NCI-H748 treated with DMSO at 0.1 percent for 48 hours (cell line): ENCODE measurements around the gene UBAC1.
"Not testable (repeated sequence)": the region's sequence is repeated elsewhere in the genome, so short reads cannot be mapped to it uniquely, and the experiment has no call there.

ENCODE experiments used
- DNase-seq: peaks from one replicate; lab custom pipeline; 2025; lab: John Stamatoyannopoulos, UW

UBAC1 gene

DNA sequence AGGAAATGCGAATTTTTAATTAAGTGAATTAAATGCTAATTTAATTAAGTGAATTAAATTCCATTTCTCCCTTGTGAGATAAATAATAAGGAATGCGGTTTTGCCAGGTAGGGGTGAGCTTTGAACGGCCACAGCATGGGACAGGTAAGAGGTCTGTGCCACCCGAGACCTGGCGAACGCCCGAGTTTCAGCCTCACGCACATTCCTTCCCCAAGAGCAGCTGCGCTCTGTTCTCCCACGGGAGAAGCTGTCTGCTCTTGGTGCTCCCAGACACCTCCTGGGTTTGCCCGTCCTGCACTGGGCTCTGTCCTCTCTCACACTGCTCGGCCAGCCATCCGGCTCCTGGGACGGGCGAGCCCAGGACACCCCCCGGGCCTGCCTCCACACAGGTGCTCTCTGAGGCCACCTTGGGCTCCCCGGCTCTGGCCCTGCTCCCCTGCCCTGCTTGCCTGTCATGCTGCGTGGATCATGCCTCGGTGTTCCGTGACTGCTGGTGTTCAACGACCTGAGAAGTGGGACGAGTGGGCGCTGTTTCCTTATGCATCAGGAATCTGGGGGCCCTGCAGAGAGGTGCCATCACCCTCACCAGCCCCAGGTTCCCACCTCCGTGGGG, 40.1 kb downstream of the UBAC1 start:
- no peak for DNase-seq

DNA sequence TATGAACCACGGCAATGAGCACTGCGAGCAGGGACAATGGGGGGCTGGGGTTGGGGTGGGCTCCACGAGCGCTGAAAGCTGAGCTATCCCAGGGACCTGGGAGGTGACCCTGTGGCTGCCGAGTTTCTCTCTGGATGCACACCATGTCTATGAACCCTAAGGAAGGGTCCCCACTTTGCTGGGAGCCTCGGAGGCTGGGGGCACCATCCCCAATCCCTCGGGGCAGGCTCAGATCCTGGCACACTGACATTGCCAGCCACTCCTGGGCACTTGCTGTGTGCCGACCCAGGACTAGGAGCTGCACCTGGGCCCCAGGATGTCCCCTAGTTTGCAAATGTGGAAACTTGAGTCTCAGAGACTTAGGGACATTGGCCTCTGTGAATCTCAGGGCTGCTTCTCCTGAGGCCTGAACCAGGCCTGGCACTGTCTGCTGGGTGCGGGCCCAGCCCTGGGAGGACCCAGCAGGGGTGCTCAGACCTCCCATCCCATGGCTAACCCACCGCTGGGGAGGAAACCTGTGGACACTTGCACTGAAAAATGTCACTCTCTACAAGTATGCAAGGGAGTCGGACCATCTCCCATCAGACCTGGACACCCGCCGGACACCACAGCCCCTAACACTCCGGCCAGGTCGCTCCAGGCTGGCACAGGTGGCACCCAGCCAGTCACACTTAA, 40.8 kb downstream of the UBAC1 start:
- no peak for DNase-seq

DNA sequence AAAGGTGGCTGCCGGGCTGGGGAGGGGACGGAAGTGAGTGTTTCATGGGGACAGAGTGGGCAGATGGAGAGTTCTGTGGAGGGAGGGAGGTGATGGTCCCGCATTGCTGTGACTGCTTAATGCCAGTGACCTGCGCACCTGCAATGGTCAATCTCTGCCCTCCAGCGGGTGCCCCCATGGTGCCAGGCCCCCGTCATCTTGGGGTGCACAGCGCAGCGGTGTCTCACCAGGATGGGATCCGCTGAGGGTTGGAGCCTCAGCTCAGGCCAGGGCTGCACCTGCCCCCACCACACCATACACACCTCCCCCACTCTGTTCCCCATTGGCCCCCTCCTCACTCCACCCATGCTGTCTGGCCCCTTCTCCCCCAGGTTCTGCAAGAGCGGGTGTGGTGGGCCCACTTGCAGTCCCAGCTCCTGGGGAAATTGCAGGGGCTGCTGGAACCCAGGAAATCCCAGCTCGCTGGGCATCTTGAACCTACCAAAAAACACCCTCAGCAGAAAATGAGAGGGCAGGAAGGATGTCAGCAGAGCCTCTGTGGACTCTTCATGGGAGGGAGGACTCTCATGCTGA, 41.8 kb downstream of the UBAC1 start:
- DNase-seq: no peak

DNA sequence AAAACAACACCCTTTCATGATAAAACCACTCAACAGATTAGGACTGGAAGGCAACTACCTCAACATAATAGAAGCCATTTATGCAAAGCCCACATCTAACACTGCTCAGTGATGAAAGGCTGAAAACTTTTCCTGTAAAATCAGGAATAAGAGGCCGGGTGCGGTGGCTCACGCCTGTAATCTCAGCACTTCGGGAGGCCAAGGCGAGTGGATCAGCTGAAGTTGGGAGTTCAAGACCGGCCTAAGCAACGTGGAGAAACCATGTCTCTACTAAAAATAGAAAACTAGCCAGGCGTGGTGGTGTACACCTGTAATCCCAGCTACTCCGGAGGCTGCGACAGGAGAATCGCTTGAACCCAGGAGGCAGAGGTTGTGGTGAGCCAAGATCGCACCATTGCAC, 44.9 kb downstream of the UBAC1 start:
- DNase-seq: not testable (repeated sequence)

DNA sequence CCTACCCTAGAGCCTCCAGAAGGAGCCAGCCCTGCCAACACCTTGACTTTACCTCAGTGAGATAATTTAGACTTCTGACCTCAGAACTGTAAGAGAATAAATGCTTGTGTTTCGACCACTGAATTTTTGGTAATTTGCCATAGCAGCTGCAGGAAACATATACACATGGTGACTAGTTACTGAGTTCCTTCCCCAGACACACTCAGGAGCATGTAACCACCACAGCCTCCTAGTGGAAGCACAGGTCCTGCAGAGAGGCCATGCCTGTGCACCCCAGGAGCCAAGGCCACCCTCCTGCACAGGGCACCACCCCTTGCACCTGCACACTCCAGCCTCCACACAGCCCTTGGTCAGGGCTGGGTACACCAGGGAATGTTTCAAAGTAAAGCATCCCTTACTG, 46.3 kb downstream of the UBAC1 start:
- DNase-seq: no peak

DNA sequence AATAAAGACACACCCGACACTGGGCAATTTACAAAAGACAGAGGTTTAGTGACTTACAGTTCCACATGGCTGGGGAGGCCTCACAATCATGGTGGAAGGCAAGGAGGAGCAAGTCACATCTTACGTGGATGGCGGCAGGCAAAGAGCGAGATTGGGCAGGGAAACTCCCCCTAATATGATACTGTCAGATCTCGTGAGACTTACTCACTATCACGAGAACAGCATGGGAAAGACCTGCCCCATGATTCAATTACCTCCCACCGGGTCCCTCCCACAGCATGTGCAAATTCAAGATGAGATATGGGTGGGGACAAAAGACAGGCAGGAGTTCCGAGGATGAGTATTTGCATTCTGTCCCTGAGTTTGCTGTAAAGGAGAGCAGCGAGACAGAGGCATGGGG, 49.9 kb downstream of the UBAC1 start:
- DNase-seq: not testable (repeated sequence)

DNA sequence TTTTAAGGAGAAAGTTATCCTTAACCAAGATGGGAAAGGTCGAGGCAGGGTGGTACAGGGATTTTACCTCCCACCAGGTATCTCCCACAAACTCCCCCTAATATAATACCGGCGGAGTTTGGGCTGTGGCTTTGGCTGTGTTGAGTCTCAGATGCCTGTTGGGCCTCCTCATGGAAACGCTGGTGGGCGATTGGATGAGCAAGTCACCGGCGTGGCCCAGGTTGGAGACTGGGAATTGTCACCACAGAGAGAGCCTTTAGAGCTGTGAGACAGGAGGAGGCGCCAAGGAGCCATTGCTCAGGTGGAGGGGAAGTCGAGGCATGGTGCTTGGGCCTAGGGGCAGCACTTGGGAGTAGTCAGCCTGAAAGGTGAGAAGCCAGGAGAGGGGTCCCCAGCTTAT, 50.4 kb downstream of the UBAC1 start:
- DNase-seq: no peak

DNA sequence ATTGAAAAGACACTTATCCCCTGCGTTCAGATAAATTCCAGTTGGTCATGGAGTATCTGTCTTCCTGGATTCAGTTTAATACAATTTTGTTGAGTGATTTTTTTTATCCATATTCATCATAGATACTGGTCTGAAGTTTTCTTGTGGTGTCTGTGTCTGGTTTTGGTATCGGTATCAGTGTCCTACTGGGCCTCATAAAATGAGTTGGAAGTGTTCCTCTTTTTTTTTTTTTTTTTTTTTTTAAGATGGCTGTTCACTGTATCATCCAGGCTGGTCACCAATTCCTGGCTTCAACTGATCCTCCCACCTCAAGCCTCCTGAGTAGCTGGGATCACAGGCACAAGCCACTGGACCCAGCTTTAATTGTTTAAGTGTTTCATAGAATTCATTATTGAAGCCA, 51.0 kb downstream of the UBAC1 start:
- DNase-seq: no peak

DNA sequence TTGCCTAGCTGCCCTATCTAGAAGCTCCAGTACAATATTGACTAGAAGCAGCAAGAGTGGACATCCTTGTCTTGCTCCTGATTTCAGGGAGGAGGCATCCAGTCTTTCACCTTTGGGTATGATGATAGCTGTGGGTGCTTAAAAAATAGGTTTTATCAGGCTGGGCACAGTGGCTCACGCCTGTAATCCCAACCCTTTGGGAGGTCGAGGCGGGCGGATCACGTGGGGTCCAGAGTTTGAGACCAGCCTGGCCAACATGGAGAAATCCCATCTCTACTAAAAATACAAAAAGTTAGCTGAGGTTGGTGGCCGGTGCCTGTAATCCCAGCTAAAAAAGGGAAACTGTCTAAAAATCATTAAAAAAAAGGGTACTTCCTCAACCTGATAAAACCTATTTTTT, 51.8 kb downstream of the UBAC1 start:
- DNase-seq: no peak

DNA sequence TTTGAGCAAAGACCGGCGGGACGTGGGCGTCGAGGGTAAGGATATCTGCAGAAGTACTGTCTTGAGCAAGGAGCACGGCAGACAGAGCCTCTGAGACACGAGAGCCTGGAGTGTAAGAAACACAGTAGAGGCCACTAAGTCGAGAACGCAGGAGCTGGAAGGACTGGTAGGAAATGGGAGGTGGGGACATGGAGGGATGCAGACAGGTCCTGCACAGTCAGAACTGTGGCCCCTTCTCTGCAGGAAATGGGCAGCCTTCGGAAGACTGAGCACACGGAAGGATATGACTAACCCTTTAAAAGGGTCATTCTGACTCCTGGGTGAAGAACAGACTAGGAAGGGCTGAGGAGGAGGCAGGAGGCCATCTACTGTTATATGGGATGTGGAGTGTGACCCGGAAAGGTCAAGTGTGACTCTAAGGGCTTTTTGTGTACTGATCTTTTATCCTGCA, 52.4 kb downstream of the UBAC1 start:
- no peak for DNase-seq

DNA sequence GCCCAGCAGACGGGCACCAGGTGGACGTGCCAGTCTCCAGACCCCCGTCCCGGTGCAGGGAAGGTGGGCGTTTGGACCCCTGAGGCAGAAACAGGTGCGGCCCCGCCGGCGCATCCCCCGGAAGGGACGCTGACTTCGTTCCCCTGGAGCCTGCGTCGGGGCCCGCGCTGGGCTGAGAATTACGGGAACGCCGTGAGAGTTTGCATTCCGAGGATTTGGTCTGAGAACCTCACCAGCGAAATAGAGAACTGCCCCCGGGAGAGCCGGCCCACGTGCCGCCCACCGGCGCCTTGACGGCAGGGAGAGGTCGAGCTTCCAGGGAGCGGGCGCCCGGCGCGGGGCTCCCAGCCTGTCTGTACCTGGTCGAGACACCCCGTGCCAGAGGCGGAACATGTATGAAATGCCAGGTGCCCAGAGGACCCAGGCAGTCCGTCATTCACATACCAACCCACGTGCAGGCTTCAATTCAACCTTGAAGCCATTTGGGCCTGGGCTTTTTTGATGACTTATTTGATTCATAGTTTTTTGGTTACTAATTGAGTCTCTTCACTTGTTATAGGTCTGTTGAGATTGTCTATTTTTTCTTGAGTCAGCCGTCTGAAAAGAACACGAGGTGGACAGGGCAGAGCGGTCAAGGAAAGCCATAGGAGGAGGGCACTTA, 53.0 kb downstream of the UBAC1 start:
- no peak for DNase-seq

DNA sequence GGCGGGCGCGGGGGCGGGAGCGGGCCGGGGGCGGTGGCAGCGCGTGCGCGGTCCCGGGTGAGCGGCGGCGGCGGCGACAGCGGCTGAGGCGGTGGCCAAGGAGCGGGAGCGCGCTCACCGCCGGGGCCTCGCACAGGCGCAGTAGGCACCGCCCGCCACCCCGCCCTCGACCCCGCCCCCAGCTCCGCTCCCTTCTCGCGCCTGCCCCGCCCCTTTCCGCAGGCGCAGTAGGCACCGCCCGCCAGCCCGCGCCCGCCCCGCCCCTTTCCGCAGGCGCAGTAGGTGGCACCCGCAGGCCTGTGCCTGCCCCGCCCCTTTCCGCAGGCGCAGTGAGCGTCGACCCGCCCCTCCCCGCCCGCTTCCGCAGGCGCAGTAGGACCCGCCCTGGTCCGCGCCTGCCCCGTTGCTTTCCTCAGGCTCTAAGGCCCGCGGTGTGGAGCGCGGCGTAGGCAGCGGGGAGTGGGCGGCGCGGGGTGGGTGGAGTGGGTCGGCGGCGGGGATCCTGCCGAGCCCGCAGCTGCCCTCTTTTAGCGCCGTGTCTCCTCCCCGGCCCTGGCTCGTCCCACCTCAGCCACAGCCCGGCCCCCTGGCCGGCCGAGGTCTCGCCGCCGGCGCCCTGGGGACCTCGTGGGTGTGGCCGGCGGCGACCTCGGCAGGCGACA, 53.6 kb downstream of the UBAC1 start, which contains the start of gene CAMSAP1:
CAMSAP1 (minus strand) TSS at position 116 of the 662 bp plus-strand sequence. CDS start 387 bp downstream, outside the sequence.
- DNase-seq: peak; percentile 83

DNA sequence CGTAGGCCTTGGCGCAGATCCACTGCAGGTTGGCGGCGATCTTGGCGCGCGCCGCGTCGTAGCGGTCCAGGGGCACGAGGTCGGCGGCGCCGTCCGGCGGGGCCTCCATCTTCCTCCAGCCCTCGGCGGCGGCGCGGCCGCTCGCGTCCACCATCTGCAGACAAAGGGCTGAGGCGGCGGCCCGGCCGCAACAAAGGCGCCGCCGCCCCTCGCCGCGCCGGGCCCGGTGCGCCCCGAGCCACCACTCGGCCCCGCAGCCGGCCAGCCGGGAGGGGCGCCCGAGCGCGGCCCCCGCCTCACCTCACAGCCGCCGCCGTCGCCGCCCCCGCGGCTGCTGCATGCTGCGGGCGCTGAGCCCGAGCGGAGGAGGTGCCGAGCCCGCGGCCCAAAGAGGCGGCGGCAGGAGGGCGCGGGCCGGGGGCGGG, 54.2 kb downstream of the UBAC1 start:
- no peak for DNase-seq

DNA sequence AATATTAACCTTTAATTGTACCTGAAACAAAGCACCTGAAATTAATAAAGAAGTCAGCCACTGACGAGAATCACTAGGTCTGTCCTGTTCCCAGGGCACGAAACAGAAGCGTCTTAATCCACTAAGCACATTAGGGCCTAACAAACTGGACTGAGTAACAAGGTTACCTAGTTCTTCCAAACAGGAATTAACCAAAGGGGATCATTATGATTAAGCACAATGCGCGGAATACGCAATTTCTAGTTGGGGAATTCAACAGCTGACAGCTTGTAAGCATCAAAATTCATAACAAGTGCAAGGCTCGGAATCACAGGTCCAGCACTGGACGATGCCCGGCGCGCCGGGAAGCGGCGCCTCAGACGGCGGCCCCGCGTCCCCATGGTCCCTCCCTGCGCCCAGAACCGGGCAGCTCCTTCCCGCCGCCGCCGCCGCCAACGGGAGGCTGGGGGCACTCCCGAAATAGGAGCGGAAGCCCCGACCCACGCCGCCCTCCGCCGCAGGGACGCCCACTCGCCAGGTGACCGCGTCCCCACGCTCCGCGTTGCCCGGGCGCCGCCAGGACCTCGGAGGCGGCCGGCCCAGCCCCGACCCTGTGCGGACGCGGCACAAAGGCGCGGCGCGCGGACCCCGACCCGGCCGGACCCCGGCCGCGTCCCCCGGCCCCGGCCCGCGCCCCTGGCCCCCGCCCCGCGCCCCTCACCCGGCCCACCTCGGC, 54.7 kb downstream of the UBAC1 start:
- DNase-seq: peak; percentile 25

DNA sequence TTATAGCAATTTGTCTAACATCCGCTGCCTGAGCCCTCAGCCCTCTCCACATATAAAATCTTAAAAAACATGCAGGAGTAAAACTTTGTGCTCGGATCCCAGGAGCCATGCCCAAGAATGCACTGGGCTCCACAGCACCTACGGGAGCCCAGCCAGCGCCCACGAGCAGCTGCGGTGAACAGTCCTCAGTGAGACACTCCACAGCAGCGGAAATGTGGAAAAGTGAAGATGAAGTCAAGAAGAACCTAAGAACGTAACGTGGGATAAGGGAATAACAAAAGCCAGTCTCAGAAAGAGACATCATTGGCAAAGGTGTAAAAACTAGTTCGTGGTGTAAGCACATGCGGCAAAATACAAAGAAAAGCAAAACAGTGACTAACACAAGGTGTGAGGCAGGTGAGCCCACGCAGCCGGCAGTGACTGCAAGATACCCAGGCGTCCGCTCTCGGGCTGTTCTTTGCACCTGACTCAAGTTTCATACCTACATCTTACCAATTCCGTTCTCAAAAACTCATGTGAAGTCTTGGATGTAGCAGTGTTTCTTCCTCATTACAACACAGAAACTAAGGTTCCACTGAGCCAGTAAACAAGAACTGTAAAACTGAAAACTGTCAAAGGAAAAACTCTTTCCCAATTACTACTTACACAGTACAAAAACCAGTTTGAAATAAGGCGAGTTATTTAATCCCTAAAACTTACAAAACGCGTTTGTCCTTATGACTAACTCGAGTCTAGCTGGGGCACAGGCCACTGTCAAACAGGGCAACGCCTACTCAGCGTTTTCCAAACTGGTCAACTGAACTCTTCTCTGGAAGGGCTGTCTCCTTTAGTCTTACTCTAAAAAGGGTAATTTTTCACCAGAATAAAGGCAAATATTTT, 55.6 kb downstream of the UBAC1 start:
- DNase-seq: no peak

DNA sequence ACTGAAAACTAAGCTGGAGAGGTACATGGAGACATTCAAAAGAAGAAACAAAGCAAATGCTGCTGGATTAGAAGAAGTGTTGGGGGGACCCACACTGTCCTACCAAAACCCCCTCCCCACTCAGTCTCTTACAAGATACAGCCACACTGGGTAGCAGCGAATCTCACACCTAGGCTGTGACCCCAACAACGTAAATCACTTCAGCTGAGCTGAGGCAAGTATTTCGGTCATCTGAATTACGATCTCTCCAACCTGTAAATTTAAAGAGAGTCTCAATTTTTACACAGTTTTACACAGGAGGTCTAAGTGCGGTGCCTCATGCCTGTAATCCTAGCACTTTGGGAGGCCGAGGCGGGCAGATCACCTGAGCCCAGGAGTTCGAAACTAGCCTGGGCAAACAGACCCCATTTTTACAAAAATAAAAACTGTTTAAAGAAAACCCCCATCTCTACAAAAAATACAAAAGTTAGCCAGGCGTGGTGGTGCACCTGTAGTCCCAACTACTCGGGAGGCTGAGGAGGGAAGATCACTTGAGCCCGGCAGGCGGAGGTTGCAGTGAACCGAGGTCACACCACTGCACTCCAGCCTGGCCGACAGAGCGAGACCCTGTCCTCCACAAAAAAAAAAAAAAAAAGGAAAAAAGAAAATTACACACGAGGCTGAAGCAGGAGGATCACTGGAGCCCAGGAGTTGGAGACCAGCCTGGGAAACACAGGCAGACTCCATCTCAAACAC, 57.2 kb downstream of the UBAC1 start:
- no peak for DNase-seq

DNA sequence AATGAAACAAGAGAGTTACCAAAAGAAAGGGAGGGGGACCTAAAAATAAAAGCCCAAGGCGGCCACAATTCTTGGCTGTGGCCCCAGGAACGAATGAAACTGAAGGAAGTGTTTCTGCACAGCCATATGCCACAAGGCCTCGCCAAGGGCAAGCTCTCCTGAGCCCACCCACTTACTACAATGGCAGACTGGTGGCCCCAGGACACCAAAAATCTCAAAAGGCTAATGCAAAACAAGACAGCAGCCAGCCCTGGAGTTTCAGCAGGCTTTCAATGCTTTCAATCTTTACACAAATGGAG, 57.9 kb downstream of the UBAC1 start:
- no peak for DNase-seq

DNA sequence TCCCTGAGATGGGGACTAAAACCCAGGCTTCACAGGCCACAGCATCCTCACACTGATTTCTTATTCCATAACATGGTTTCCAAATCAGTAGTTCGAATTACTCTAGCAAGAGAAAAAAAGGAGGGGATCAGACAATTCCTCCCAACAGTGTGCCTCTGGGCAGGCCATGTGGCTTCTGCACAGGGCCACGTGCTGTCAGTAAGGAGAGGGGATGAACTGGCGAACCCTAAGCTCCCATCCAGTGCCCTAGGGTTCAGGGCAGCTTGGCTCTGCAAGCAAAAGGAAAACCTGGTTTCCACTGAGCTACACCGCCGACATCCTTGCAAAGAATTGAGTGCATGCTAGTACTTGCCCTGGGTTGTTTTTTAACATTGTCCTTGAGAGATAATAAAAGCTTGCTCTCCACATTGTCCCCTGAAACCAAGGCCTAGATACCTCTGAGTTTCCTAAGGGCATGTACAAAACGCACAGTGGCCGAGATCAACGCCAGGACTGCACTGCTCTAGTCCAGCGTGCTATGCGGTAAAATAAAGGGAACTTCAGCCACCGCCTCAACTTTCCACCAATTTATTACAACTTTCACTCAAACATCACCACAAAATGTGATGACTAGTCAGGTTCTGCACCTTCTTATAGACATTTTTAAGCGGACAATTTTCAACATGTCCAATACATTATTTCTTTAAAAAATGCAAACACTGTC, 58.4 kb downstream of the UBAC1 start:
- no peak for DNase-seq

DNA sequence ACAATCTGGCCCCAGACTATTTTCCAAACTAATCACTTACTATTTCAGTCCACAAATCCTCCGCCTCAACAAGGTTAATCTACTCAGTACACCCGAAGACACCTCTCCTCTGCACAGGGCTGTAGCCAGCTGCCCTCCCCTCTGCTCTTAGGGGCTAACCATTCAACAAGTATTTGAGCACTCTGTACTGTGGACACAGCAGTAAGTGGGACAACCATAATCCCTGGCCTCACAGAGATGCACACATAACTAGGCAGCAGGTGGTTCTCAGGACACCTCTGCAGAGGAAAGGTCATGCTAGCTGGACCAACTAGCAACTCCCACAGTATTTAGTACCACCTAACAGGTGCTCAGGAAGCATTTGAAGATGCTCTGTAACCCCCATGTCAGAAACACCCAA, 59.3 kb downstream of the UBAC1 start:
- DNase-seq: no peak
